ENCODE results near the gene ZFP30. TPM values are rescaled to one million over a fixed set of nuclear protein-coding genes. Genes with fewer than 3 reads are reported as not detected.

Gene ZFP30
- total and polyA plus RNA-seq, 2 of the 13 experiments (the other 11 are each of a cell fraction or from before 2014, with no cell fraction given): 3.4 to 19.2 TPM

DNA sequence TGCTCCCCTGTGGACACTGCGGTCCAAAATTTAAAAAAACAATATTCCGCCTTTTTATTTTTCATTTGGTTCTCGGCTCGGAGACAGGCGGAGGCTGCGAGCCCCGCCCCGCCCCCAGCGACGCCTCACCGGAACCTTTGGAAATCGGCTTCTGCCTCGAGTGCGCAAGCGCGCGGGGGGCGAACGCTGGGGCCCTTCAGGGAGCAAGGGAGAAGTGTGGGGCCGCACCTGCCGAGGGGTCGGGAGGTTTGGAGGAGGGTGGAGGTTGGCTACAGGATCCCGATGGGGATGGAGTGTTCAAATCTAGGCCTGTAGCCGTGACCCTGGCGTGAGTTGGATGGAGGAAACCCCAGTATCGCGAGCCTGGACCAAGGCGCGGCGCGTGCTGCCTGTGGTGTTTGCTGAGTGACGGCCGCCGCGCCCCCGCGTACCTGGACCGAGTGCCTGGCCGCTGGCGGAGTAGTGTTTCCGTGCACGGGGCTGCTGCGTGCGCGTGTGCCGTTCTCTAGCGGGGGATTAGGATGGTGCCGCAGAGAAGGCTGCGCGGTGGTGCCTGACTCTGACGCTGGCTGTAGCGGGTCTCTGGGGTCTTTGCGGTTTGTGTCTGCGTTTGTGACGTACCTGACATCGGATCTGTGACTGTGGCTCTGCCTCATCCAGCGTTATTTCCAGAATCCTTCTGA, 565 bp upstream of the ZFP30 start (continued):
- TF ChIP-seq, protein P1, sequence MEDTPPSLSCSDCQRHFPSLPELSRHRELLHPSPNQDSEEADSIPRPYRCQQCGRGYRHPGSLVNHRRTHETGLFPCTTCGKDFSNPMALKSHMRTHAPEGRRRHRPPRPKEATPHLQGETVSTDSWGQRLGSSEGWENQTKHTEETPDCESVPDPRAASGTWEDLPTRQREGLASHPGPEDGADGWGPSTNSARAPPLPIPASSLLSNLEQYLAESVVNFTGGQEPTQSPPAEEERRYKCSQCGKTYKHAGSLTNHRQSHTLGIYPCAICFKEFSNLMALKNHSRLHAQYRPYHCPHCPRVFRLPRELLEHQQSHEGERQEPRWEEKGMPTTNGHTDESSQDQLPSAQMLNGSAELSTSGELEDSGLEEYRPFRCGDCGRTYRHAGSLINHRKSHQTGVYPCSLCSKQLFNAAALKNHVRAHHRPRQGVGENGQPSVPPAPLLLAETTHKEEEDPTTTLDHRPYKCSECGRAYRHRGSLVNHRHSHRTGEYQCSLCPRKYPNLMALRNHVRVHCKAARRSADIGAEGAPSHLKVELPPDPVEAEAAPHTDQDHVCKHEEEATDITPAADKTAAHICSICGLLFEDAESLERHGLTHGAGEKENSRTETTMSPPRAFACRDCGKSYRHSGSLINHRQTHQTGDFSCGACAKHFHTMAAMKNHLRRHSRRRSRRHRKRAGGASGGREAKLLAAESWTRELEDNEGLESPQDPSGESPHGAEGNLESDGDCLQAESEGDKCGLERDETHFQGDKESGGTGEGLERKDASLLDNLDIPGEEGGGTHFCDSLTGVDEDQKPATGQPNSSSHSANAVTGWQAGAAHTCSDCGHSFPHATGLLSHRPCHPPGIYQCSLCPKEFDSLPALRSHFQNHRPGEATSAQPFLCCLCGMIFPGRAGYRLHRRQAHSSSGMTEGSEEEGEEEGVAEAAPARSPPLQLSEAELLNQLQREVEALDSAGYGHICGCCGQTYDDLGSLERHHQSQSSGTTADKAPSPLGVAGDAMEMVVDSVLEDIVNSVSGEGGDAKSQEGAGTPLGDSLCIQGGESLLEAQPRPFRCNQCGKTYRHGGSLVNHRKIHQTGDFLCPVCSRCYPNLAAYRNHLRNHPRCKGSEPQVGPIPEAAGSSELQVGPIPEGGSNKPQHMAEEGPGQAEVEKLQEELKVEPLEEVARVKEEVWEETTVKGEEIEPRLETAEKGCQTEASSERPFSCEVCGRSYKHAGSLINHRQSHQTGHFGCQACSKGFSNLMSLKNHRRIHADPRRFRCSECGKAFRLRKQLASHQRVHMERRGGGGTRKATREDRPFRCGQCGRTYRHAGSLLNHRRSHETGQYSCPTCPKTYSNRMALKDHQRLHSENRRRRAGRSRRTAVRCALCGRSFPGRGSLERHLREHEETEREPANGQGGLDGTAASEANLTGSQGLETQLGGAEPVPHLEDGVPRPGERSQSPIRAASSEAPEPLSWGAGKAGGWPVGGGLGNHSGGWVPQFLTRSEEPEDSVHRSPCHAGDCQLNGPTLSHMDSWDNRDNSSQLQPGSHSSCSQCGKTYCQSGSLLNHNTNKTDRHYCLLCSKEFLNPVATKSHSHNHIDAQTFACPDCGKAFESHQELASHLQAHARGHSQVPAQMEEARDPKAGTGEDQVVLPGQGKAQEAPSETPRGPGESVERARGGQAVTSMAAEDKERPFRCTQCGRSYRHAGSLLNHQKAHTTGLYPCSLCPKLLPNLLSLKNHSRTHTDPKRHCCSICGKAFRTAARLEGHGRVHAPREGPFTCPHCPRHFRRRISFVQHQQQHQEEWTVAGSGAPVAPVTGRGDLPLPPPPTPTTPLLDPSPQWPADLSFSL (CRISPR knock-in tag; IDR thresholded peaks at IDR 0.05): no peak
- TF ChIP-seq, protein P2, sequence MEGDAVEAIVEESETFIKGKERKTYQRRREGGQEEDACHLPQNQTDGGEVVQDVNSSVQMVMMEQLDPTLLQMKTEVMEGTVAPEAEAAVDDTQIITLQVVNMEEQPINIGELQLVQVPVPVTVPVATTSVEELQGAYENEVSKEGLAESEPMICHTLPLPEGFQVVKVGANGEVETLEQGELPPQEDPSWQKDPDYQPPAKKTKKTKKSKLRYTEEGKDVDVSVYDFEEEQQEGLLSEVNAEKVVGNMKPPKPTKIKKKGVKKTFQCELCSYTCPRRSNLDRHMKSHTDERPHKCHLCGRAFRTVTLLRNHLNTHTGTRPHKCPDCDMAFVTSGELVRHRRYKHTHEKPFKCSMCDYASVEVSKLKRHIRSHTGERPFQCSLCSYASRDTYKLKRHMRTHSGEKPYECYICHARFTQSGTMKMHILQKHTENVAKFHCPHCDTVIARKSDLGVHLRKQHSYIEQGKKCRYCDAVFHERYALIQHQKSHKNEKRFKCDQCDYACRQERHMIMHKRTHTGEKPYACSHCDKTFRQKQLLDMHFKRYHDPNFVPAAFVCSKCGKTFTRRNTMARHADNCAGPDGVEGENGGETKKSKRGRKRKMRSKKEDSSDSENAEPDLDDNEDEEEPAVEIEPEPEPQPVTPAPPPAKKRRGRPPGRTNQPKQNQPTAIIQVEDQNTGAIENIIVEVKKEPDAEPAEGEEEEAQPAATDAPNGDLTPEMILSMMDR (CRISPR knock-in tag; IDR thresholded peaks at IDR 0.05): peak; percentile 39
- peak; percentile 50 for TF ChIP-seq NCOA1 (CRISPR knock-in tag; IDR thresholded peaks at IDR 0.05)
- TF ChIP-seq ZNF670 (CRISPR knock-in tag; IDR thresholded peaks at IDR 0.05; ENCODE audit: borderline replicate concordance): peak; percentile 49
- TF ChIP-seq, protein P3, sequence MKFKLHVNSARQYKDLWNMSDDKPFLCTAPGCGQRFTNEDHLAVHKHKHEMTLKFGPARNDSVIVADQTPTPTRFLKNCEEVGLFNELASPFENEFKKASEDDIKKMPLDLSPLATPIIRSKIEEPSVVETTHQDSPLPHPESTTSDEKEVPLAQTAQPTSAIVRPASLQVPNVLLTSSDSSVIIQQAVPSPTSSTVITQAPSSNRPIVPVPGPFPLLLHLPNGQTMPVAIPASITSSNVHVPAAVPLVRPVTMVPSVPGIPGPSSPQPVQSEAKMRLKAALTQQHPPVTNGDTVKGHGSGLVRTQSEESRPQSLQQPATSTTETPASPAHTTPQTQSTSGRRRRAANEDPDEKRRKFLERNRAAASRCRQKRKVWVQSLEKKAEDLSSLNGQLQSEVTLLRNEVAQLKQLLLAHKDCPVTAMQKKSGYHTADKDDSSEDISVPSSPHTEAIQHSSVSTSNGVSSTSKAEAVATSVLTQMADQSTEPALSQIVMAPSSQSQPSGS (CRISPR knock-in tag; IDR thresholded peaks at IDR 0.05): no peak
- no peak for TF ChIP-seq SCMH1 (CRISPR knock-in tag; IDR thresholded peaks at IDR 0.05; ENCODE audit: borderline replicate concordance)
- TF ChIP-seq NKX3-1 (CRISPR knock-in tag; IDR thresholded peaks at IDR 0.05): peak; percentile 40; the same call in 1 of the 2 replicates
- peak; percentile 53; the same call in 1 of the 2 replicates for TF ChIP-seq FOXK1 (CRISPR knock-in tag; IDR thresholded peaks at IDR 0.05; ENCODE audit: borderline replicate concordance, low read depth)
- peak; percentile 84 for TF ChIP-seq ZNF619 (CRISPR knock-in tag; IDR thresholded peaks at IDR 0.05)
- peak; percentile 6; the same call in 1 of the 2 replicates for TF ChIP-seq ERF (CRISPR knock-in tag; IDR thresholded peaks at IDR 0.05)
- TF ChIP-seq KDM4B (CRISPR knock-in tag; IDR thresholded peaks at IDR 0.05): peak; percentile 57; the same call in 1 of the 2 replicates
- TF ChIP-seq NCOA5 (CRISPR knock-in tag; IDR thresholded peaks at IDR 0.05): no peak
- TF ChIP-seq, protein P4, sequence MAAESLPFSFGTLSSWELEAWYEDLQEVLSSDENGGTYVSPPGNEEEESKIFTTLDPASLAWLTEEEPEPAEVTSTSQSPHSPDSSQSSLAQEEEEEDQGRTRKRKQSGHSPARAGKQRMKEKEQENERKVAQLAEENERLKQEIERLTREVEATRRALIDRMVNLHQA (CRISPR knock-in tag; IDR thresholded peaks at IDR 0.05): no peak
- TF ChIP-seq PHF8 (CRISPR knock-in tag; IDR thresholded peaks at IDR 0.05): no peak; the same call in 1 of the 2 replicates
- TF ChIP-seq HOXA3 (CRISPR knock-in tag; IDR thresholded peaks at IDR 0.05): peak; percentile 90
- TF ChIP-seq ZNF572 (CRISPR knock-in tag; IDR thresholded peaks at IDR 0.05): 0 out of 2 replicates have a peak, but pooled peaks have one; percentile 15
- TF ChIP-seq RFX1 (IDR thresholded peaks at IDR 0.05): no peak
- TF ChIP-seq LCORL (IDR thresholded peaks at IDR 0.05): no peak
- TF ChIP-seq LCORL (CRISPR knock-in tag; IDR thresholded peaks at IDR 0.05): peak; percentile 63; the same call in 1 of the 2 replicates
